ENCODE results near the gene STMN3. TPM values are rescaled to one million over a fixed set of nuclear protein-coding genes. Genes with fewer than 3 reads are reported as not detected.
A peak's percentile ranks its signal among the peaks of the same experiment; 100 is the strongest.

The STMN3 gene
- total and polyA plus RNA-seq, 11 donors: 2.9 to 15.6 (median 5.2) TPM

- Histone ChIP-seq H3K27me3 (no peaks in the 10 kb centered on the region), H3K36me3 (peaks cover 0 to 50% (median 32%) of the 10 kb centered on the region in 9 donors), H3K9me3 (no peaks in the 10 kb centered on the region), H3K4me3 (no peak overlapping the region), H3K4me1 (peaks cover 9 to 50% (median 32%) of the 10 kb centered on the region in 12 donors), H3K27ac (peak overlapping the region in 2 of 12 donors; percentile 79 to 89)
- 75 to 87% (median 84%) methylated on average over 3 to 5 of the region's 5 CpGs for WGBS, 4 donors
- DNase-seq: no peak
- intact Hi-C loops (cut with DNase I): no loop called here
- no peak for ATAC-seq
- TF ChIP-seq POLR2A (IDR thresholded peaks at IDR 0.05) (no peak), CTCF (IDR thresholded peaks at IDR 0.05) (no peak)
Measured at GRCh38 chr20:63701051-63701328, 47.8 kb upstream of the STMN3 start.

GRCh38 chr20:63700199-63701050 lies 47.2 kb upstream of the STMN3 start:
- TF ChIP-seq CTCF (IDR thresholded peaks at IDR 0.05) (no peak), POLR2A (IDR thresholded peaks at IDR 0.05) (no peak)
- Histone ChIP-seq H3K36me3 (peaks cover 0 to 47% (median 27%) of the 10 kb centered on the region in 9 donors), H3K27me3 (no peaks in the 10 kb centered on the region), H3K27ac (peak overlapping the region in 5 of 12 donors; percentile 60 to 89 (median 79)), H3K9me3 (no peaks in the 10 kb centered on the region), H3K4me1 (peaks cover 11 to 50% (median 36%) of the 10 kb centered on the region in 12 donors), H3K4me3 (no peak overlapping the region)
- ATAC-seq: no peak
- DNase-seq: peak in 2 of 5 donors; percentile 20 to 27
- 87 to 91% (median 89%) methylated on average over 32 to 43 of the region's 43 CpGs for WGBS, 4 donors
- intact Hi-C loops (cut with DNase I): no loop called here

- WGBS, 4 donors: 81 to 89% (median 83%) methylated on average over 12 to 24 of the region's 24 CpGs
- no peak overlapping the region for H3K4me3 ChIP-seq
- no peaks in the 10 kb centered on the region for H3K27me3 ChIP-seq
- H3K9me3 ChIP-seq: no peaks in the 10 kb centered on the region
- H3K27ac ChIP-seq: peak overlapping the region in 11 of 12 donors; percentile 21 to 89 (median 50)
- DNase-seq: peak in 3 of 5 donors; percentile 32 to 66 (median 48)
- no peak for ATAC-seq
- intact Hi-C loops (cut with DNase I): loop anchor here in 1 of 10 donors (10.0 kb wide), 1 partner anchor 275 kb away; the partner anchor contains the start of gene SAMD10
- H3K36me3 ChIP-seq: peaks cover 0 to 47% (median 25%) of the 10 kb centered on the region in 9 donors
- peaks cover 11 to 51% (median 38%) of the 10 kb centered on the region in 12 donors for H3K4me1 ChIP-seq
- TF ChIP-seq CTCF (IDR thresholded peaks at IDR 0.05) (no peak), POLR2A (IDR thresholded peaks at IDR 0.05) (no peak)
Measured at GRCh38 chr20:63699466-63700198, 46.4 kb upstream of the STMN3 start.
